Sigmoid colon (tissue), 4 donors: ENCODE data around the gene LGR6.

Source experiments
- CTCF ChIP-seq, 4 experiments: fragments of 450-650 bp in 3 of 4; fragments of 200-600 bp in 1 of 4; IDR thresholded peaks; one replicate each; pipeline ENCODE4 v1.5.1; 2016 to 2019; ENCODE audit warnings: antibody characterized with exemption in 4 of 4, mild to moderate bottlenecking in 3 of 4, moderate library complexity in 2 of 4
- POLR2A ChIP-seq, 2 donors: fragments of 450-650 bp; IDR thresholded peaks; one replicate each; pipeline ENCODE4 v1.6.1; 2016; ENCODE audit warnings: antibody characterized with exemption in 2 of 2, mild to moderate bottlenecking in 2 of 2, moderate library complexity in 2 of 2
- POLR2AphosphoS5 ChIP-seq, 4 donors: sonication (generic); formaldehyde crosslinking; IDR thresholded peaks; one replicate each; pipeline ENCODE4 v1.6.1; 2017; ENCODE audit warnings: antibody characterized with exemption in 4 of 4

DNA sequence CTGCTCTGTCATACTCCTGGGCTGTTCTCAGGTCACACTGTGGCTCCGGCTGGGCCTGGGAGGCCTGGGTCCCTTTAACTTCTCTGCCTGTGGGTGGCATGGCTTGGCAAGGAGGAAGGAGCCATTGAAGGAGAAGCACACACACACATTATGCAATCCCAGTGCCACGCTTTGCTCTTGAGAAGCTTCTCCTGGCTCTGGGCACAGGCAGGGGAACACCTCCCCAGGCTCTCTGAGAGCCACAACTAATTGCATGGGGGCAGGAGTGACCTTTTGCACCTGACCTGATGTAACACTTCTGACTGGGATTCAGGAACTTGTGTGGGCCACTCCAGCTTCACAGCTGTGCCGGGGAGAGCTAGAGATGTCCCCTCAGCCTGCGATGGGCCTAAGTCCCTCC lies 23.1 kb downstream of the LGR6 start:
- TF ChIP-seq CTCF (IDR thresholded peaks at IDR 0.05) (no peak), POLR2AphosphoS5 (IDR thresholded peaks at IDR 0.05) (no peak), POLR2A (IDR thresholded peaks at IDR 0.05) (no peak)
